Stimulated activated CD4-positive, alpha-beta T cell treated with anti-CD3 and anti-CD28 coated beads, TNF-alpha, amount 100 ng/mL, for 1 hour (primary cell): ENCODE measurements around the gene CACNA1D.

Source experiments
- DNase-seq, 3 donors: peaks; one replicate each; pipeline ENCODE4 v3.0.0-alpha.2; 2020; ENCODE audit warnings: low read depth in 3 of 3, low spot score in 1 of 3

CACNA1D gene

GRCh38 chr3:53776494-53777101 is 282.2 kb downstream of the CACNA1D start:
- no peak for DNase-seq

- no peak for DNase-seq
Observed at GRCh38 chr3:53777468-53777867, 283.1 kb downstream of the CACNA1D start.

- DNase-seq: no peak
Observed at GRCh38 chr3:53778153-53778552, 283.7 kb downstream of the CACNA1D start.

GRCh38 chr3:53780171-53780570 is 285.8 kb downstream of the CACNA1D start:
- no peak for DNase-seq

GRCh38 chr3:53780806-53781205 is 286.4 kb downstream of the CACNA1D start:
- no peak for DNase-seq

GRCh38 chr3:53787016-53787415 is 292.6 kb downstream of the CACNA1D start:
- no peak for DNase-seq

- DNase-seq: no peak
Observed at GRCh38 chr3:53788038-53788437, 293.6 kb downstream of the CACNA1D start.

- DNase-seq: no peak
Observed at GRCh38 chr3:53789459-53789858, 295.0 kb downstream of the CACNA1D start.

- DNase-seq: no peak
Observed at GRCh38 chr3:53790470-53790869, 296.1 kb downstream of the CACNA1D start.

- no peak for DNase-seq
Observed at GRCh38 chr3:53791317-53791716, 296.9 kb downstream of the CACNA1D start.

GRCh38 chr3:53792866-53793265 is 298.5 kb downstream of the CACNA1D start:
- DNase-seq: no peak

- DNase-seq: no peak
Observed at GRCh38 chr3:53794597-53794996, 300.2 kb downstream of the CACNA1D start.

- no peak for DNase-seq
Observed at GRCh38 chr3:53795176-53795575, 300.8 kb downstream of the CACNA1D start.

- no peak for DNase-seq
Observed at GRCh38 chr3:53795789-53796560, 301.6 kb downstream of the CACNA1D start.

- DNase-seq: no peak
Observed at GRCh38 chr3:53798144-53798543, 303.7 kb downstream of the CACNA1D start.

GRCh38 chr3:53799338-53799865 is 305.0 kb downstream of the CACNA1D start:
- DNase-seq: no peak

GRCh38 chr3:53800041-53800906 is 305.9 kb downstream of the CACNA1D start:
- DNase-seq: no peak

- DNase-seq: no peak
Observed at GRCh38 chr3:53801319-53801718, 306.9 kb downstream of the CACNA1D start.

GRCh38 chr3:53802256-53802880 is 308.0 kb downstream of the CACNA1D start:
- no peak for DNase-seq

- DNase-seq: no peak
Observed at GRCh38 chr3:53803124-53803815, 308.9 kb downstream of the CACNA1D start.
